HPDE6-E6E7 (cell line): ENCODE measurements around the gene CCDC74B.
"Not testable (repeated sequence)": the region's sequence is repeated elsewhere in the genome, so short reads cannot be mapped to it uniquely, and the experiment has no call there.

Experiments
- DNase-seq: peaks from one replicate; pipeline ENCODE4 v3.0.0; 2011; ENCODE audit warnings: missing footprints; ENCODE audit errors: extremely low spot score

Gene CCDC74B

GRCh38 chr2:130166611-130167010 lies 21.7 kb upstream of the CCDC74B start:
- DNase-seq, result not testable (repeated sequence)

- DNase-seq, result no peak
Observed at GRCh38 chr2:130165293-130166016, 20.5 kb upstream of the CCDC74B start.

- DNase-seq, result no peak
Observed at GRCh38 chr2:130162968-130163367, 18.1 kb upstream of the CCDC74B start.

GRCh38 chr2:130162486-130162885 lies 17.6 kb upstream of the CCDC74B start:
- not testable (repeated sequence) for DNase-seq

GRCh38 chr2:130160838-130161705 lies 16.2 kb upstream of the CCDC74B start:
- DNase-seq, result not testable (repeated sequence)

- no peak for DNase-seq
Observed at GRCh38 chr2:130160131-130160530, 15.2 kb upstream of the CCDC74B start.

GRCh38 chr2:130159376-130159775 lies 14.5 kb upstream of the CCDC74B start:
- DNase-seq, result not testable (repeated sequence)

GRCh38 chr2:130158631-130159030 lies 13.7 kb upstream of the CCDC74B start:
- no peak for DNase-seq

- not testable (repeated sequence) for DNase-seq
Observed at GRCh38 chr2:130157825-130158514, 13.1 kb upstream of the CCDC74B start.

- not testable (repeated sequence) for DNase-seq
Observed at GRCh38 chr2:130157354-130157753, 12.4 kb upstream of the CCDC74B start.

GRCh38 chr2:130156624-130157004 lies 11.7 kb upstream of the CCDC74B start:
- no peak for DNase-seq

GRCh38 chr2:130155956-130156623 lies 11.2 kb upstream of the CCDC74B start:
- DNase-seq, result not testable (repeated sequence)

GRCh38 chr2:130154773-130155765 lies 10.2 kb upstream of the CCDC74B start:
- DNase-seq, result no peak

GRCh38 chr2:130154423-130154770 lies 9.5 kb upstream of the CCDC74B start:
- not testable (repeated sequence) for DNase-seq

GRCh38 chr2:130153721-130154422 lies 9.0 kb upstream of the CCDC74B start:
- DNase-seq, result not testable (repeated sequence)

- no peak for DNase-seq
Observed at GRCh38 chr2:130152816-130153595, 8.1 kb upstream of the CCDC74B start.

- DNase-seq, result not testable (repeated sequence)
Observed at GRCh38 chr2:130152136-130152815, 7.4 kb upstream of the CCDC74B start.

- DNase-seq, result not testable (repeated sequence)
Observed at GRCh38 chr2:130151145-130151512, 6.2 kb upstream of the CCDC74B start.
